ENCODE data around the gene CYB5R3.

CYB5R3 gene

GRCh38 chr22:42645341-42645937, 3.8 kb downstream of the CYB5R3 start:
- no peak for DNase-seq (ENCODE audit: low read depth)

GRCh38 chr22:42644422-42645340, 4.5 kb downstream of the CYB5R3 start:
- DNase-seq (ENCODE audit: low read depth), result no peak

- DNase-seq (ENCODE audit: low read depth), result no peak
These were observed 5.4 kb downstream of the CYB5R3 start for GRCh38 chr22:42643634-42644421.

GRCh38 chr22:42642806-42643633, 6.2 kb downstream of the CYB5R3 start:
- DNase-seq (ENCODE audit: low read depth), result no peak

GRCh38 chr22:42641801-42642413, 7.3 kb downstream of the CYB5R3 start:
- no peak for DNase-seq (ENCODE audit: low read depth)

GRCh38 chr22:42639541-42640241, 9.5 kb downstream of the CYB5R3 start:
- no peak for DNase-seq (ENCODE audit: low read depth)

- DNase-seq (ENCODE audit: low read depth), result no peak
These were observed 11.6 kb downstream of the CYB5R3 start for GRCh38 chr22:42637555-42637954.

GRCh38 chr22:42636506-42636905, 12.7 kb downstream of the CYB5R3 start:
- no peak for DNase-seq (ENCODE audit: low read depth)

GRCh38 chr22:42635531-42635930, 13.7 kb downstream of the CYB5R3 start:
- no peak for DNase-seq (ENCODE audit: low read depth)

GRCh38 chr22:42633013-42633412, 16.2 kb downstream of the CYB5R3 start:
- no peak for DNase-seq (ENCODE audit: low read depth)

- DNase-seq (ENCODE audit: low read depth), result no peak
These were observed 17.1 kb downstream of the CYB5R3 start for GRCh38 chr22:42632096-42632495.

- DNase-seq (ENCODE audit: low read depth), result no peak
These were observed 18.1 kb downstream of the CYB5R3 start for GRCh38 chr22:42630901-42631602.

GRCh38 chr22:42630211-42630610, 19.0 kb downstream of the CYB5R3 start:
- DNase-seq (ENCODE audit: low read depth), result no peak

- DNase-seq (ENCODE audit: low read depth), result no peak
These were observed 21.2 kb downstream of the CYB5R3 start for GRCh38 chr22:42627981-42628380.

- no peak for DNase-seq (ENCODE audit: low read depth)
These were observed 22.1 kb downstream of the CYB5R3 start for GRCh38 chr22:42626951-42627625.

- DNase-seq (ENCODE audit: low read depth), result no peak
These were observed 22.8 kb downstream of the CYB5R3 start for GRCh38 chr22:42626431-42626830.

GRCh38 chr22:42625416-42625815, 23.8 kb downstream of the CYB5R3 start:
- no peak for DNase-seq (ENCODE audit: low read depth)

- DNase-seq (ENCODE audit: low read depth), result no peak
These were observed 24.6 kb downstream of the CYB5R3 start for GRCh38 chr22:42624551-42625106.
